ENCODE data around the gene ZNF672. TPM values are rescaled to one million over a fixed set of nuclear protein-coding genes. Genes with fewer than 3 reads are reported as not detected.
"Not testable (repeated sequence)": the region's sequence is repeated elsewhere in the genome, so short reads cannot be mapped to it uniquely, and the experiment has no call there.

ZNF672 gene
- total RNA-seq, 1 donor from 2014 or later = 24.1 TPM

DNA sequence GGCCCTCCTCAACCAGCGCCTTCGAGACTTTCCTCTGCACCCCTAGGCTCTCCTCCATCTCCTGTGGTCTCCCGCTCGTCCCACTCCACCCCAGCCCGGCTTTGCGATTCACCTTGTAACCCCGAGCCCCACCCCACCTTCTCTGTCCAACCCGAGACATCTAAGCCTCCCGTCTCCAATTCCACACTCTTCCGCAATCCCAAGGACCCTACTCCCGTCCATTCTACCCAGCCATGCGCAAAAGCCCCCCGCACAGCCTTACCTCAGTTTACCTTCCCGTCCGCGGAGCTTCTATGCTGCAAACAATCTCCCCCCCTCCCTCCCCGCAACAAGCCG, 12.5 kb upstream of the ZNF672 start:
- TF ChIP-seq, protein P1, sequence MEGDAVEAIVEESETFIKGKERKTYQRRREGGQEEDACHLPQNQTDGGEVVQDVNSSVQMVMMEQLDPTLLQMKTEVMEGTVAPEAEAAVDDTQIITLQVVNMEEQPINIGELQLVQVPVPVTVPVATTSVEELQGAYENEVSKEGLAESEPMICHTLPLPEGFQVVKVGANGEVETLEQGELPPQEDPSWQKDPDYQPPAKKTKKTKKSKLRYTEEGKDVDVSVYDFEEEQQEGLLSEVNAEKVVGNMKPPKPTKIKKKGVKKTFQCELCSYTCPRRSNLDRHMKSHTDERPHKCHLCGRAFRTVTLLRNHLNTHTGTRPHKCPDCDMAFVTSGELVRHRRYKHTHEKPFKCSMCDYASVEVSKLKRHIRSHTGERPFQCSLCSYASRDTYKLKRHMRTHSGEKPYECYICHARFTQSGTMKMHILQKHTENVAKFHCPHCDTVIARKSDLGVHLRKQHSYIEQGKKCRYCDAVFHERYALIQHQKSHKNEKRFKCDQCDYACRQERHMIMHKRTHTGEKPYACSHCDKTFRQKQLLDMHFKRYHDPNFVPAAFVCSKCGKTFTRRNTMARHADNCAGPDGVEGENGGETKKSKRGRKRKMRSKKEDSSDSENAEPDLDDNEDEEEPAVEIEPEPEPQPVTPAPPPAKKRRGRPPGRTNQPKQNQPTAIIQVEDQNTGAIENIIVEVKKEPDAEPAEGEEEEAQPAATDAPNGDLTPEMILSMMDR (IDR thresholded peaks at IDR 0.05) = no peak
- Mint-ChIP-seq H3K4me1 (ENCODE audit: unreplicated experiment) (peaks cover 52% of the 10 kb centered on the region), H3K27me3 (ENCODE audit: unreplicated experiment) (no peaks in the 10 kb centered on the region), H3K9me3 (ENCODE audit: unreplicated experiment) (no peaks in the 10 kb centered on the region), H3K4me3 (ENCODE audit: unreplicated experiment) (peak overlapping the region; percentile 98), H3K27ac (ENCODE audit: unreplicated experiment) (peak overlapping the region; percentile 99), H3K36me3 (ENCODE audit: unreplicated experiment) (peaks cover 7% of the 10 kb centered on the region)
- DNase-seq (ENCODE audit: extremely low spot score, unreplicated experiment) = no peak

DNA sequence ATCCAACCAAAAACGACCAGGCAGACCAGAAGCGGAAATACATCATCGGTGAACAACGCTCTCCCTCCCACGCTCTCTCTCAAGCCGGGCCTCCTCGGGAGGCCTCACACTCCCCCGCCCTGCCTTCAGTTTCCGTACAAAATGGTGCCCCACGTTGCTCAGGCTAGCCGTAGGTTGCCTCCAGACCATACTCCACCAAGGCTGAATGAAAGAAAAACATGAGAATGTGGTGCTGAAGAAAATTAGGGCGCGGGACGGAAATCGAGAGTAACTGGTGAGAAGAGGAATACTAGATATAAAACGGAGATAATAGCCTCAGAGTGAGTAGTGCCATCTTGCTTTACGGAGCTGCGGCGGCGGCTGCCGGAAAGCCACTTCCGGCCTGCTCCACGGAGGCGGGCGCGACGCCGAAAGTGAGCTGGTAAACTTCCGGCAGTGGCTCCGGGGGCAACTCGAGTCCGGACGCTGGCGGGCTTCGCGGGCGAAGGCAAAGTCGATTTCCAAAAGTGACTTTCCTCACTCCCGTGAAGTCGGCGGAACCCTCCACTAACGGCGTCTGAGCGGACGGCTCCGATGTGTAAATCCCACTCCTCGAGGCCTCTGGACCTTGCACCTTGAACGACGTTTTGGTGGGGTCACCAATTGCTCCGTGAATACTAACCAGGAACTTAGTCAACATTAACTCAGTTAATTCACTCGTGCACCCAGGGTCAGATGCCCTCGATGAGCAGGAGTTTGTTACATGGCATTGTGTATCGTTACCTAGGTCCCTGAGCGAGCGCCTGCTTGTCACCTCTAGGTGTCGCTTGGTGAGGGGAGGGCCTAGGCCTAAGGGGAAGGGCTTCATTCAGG, 11.9 kb upstream of the ZNF672 start, which contains the start of gene SH3BP5L:
Gene SH3BP5L, minus strand, starts transcription at position 7 of the 852 bp plus-strand sequence. CDS start 980 bp downstream, outside the sequence.
- TF ChIP-seq, protein P1 (IDR thresholded peaks at IDR 0.05) = peak; percentile 72
- Mint-ChIP-seq H3K4me3 (ENCODE audit: unreplicated experiment) (peak within 1 kb of the TSS; percentile 98), H3K4me1 (ENCODE audit: unreplicated experiment) (peaks cover 51% of the 10 kb centered on the region), H3K9me3 (ENCODE audit: unreplicated experiment) (no peaks in the 10 kb centered on the region), H3K27ac (ENCODE audit: unreplicated experiment) (peak within 1 kb of the TSS; percentile 99), H3K36me3 (ENCODE audit: unreplicated experiment) (peaks cover 7% of the 10 kb centered on the region), H3K27me3 (ENCODE audit: unreplicated experiment) (peaks cover 2% of the 10 kb centered on the region)
- DNase-seq (ENCODE audit: extremely low spot score, unreplicated experiment) = peak; percentile 95

DNA sequence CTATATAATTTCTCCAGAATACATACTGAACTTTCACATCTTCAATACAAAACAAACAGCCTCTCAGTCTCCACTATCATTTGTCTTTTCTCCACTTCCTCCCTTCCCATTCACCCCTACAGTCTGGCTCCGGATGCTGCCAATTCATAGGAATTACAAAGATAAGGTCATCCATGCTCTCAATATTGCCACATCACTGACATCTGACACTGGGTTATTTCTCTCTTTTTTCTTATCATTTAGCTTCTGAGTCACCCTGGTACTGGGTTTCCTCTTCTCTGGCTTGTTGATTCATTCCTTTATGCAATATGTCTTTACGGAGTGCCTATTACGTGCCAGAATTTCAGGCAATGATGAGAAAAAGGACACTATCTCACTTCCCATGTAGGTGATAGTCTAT, 9.2 kb upstream of the ZNF672 start:
- no peak overlapping the region for H3K27ac Mint-ChIP-seq (ENCODE audit: unreplicated experiment)
- no peak for DNase-seq (ENCODE audit: extremely low spot score, unreplicated experiment)
- H3K4me1 Mint-ChIP-seq (ENCODE audit: unreplicated experiment) = peaks cover 24% of the 10 kb centered on the region
- no peaks in the 10 kb centered on the region for H3K9me3 Mint-ChIP-seq (ENCODE audit: unreplicated experiment)
- H3K36me3 Mint-ChIP-seq (ENCODE audit: unreplicated experiment) = peaks cover 7% of the 10 kb centered on the region
- TF ChIP-seq, protein P1 (IDR thresholded peaks at IDR 0.05) = no peak
- peaks cover 10% of the 10 kb centered on the region for H3K27me3 Mint-ChIP-seq (ENCODE audit: unreplicated experiment)
- H3K4me3 Mint-ChIP-seq (ENCODE audit: unreplicated experiment) = no peak overlapping the region

DNA sequence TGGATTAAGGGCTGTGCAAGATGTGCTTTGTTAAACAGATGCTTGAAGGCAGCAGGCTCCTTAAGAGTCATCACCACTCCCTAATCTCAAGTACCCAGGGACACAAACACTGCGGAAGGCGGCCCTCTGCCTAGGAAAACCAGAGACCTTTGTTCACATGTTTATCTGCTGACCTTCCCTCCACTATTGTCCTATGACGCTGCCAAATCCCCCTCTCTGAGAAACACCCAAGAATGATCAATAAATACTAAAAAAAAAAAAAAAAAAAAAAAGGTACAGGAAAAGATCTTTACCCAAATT, 7.4 kb upstream of the ZNF672 start:
- not testable (repeated sequence) for H3K9me3 Mint-ChIP-seq (ENCODE audit: unreplicated experiment); DNase-seq (ENCODE audit: extremely low spot score, unreplicated experiment); H3K4me3 Mint-ChIP-seq (ENCODE audit: unreplicated experiment); H3K27ac Mint-ChIP-seq (ENCODE audit: unreplicated experiment); H3K36me3 Mint-ChIP-seq (ENCODE audit: unreplicated experiment); H3K4me1 Mint-ChIP-seq (ENCODE audit: unreplicated experiment)
- H3K27me3 Mint-ChIP-seq (ENCODE audit: unreplicated experiment) = peaks cover 10% of the 10 kb centered on the region

DNA sequence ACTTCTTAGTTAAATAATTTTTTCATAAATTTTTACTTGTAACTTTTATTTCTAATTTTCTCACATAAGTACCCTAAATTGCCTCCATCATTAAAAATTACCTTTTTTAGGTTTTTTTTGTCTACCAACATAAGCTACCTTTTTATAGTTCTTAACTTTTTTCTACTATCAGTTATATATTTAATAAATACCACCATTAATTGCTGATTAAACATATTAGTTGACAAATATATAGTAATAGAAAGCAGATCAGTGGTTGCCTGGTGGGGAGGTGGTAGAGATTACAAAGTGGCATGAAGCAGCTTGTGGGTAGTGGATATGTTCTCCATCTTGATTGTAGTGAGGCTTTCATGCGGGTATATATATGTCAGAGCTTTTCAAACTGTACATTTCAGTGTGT, 6.2 kb upstream of the ZNF672 start:
- Mint-ChIP-seq H3K4me3 (ENCODE audit: unreplicated experiment) (no peak overlapping the region), H3K9me3 (ENCODE audit: unreplicated experiment) (no peaks in the 10 kb centered on the region), H3K36me3 (ENCODE audit: unreplicated experiment) (no peaks in the 10 kb centered on the region), H3K27me3 (ENCODE audit: unreplicated experiment) (peaks cover 10% of the 10 kb centered on the region), H3K4me1 (ENCODE audit: unreplicated experiment) (peaks cover 2% of the 10 kb centered on the region), H3K27ac (ENCODE audit: unreplicated experiment) (no peak overlapping the region)
- no peak for DNase-seq (ENCODE audit: extremely low spot score, unreplicated experiment)
- TF ChIP-seq, protein P1 (IDR thresholded peaks at IDR 0.05) = no peak

Measured in osteocyte (in vitro differentiated cells).